ENCODE measurements around the gene CDKN2AIP. TPM values are rescaled to one million over a fixed set of nuclear protein-coding genes. Genes with fewer than 3 reads are reported as not detected.
A peak's percentile ranks its signal among the peaks of the same experiment; 100 is the strongest.

CDKN2AIP gene
- total RNA-seq, 4 donors from 2014 or later: 16.9 to 30.3 (median 22.8) TPM

DNA sequence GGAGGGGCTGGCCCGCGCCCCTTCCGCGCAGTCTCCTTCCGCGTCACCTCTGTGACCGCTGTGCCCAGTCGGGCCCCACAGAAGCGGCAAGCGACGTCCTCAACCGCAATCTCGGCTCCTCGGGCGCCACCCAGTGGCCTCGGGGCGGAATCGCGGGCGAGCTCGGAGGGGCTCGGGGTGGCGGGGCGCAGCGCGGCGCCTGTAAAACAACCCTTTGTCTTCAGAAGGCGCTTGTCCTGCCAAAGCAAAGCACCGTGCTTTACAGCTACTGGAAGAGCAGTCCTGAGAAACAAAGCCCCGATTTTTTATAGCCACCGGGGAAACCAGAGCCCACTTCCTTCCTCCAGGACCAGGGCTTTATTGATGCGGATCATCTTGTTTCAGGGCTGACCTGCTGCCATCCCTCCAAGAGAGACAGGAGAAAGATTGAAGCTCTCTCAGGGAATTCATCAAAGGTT is 37.3 kb upstream of the CDKN2AIP start:
- intact Hi-C loops (cut with DNase I): no loop called here
- no peaks in the 10 kb centered on the region for H3K4me1 ChIP-seq
- H3K9me3 ChIP-seq: no peaks in the 10 kb centered on the region
- peak; percentile 75 to 84 for DNase-seq
- TF ChIP-seq POLR2A (IDR thresholded peaks at IDR 0.05): no peak
- TF ChIP-seq, protein P1, sequence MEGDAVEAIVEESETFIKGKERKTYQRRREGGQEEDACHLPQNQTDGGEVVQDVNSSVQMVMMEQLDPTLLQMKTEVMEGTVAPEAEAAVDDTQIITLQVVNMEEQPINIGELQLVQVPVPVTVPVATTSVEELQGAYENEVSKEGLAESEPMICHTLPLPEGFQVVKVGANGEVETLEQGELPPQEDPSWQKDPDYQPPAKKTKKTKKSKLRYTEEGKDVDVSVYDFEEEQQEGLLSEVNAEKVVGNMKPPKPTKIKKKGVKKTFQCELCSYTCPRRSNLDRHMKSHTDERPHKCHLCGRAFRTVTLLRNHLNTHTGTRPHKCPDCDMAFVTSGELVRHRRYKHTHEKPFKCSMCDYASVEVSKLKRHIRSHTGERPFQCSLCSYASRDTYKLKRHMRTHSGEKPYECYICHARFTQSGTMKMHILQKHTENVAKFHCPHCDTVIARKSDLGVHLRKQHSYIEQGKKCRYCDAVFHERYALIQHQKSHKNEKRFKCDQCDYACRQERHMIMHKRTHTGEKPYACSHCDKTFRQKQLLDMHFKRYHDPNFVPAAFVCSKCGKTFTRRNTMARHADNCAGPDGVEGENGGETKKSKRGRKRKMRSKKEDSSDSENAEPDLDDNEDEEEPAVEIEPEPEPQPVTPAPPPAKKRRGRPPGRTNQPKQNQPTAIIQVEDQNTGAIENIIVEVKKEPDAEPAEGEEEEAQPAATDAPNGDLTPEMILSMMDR (IDR thresholded peaks at IDR 0.05): peak; percentile 60 to 98 (median 88)
- H3K27ac ChIP-seq: peak overlapping the region in 2 of 3 donors; percentile 10 to 17
- peak overlapping the region in 2 of 3 donors; percentile 36 to 38 for H3K4me3 ChIP-seq (replicated peaks in 1 of 3)
- no peaks in the 10 kb centered on the region for H3K36me3 ChIP-seq
- WGBS, 2 donors: 0 to 1% methylated on average over 32 of the region's 32 CpGs
- H3K27me3 ChIP-seq: no peaks in the 10 kb centered on the region

DNA sequence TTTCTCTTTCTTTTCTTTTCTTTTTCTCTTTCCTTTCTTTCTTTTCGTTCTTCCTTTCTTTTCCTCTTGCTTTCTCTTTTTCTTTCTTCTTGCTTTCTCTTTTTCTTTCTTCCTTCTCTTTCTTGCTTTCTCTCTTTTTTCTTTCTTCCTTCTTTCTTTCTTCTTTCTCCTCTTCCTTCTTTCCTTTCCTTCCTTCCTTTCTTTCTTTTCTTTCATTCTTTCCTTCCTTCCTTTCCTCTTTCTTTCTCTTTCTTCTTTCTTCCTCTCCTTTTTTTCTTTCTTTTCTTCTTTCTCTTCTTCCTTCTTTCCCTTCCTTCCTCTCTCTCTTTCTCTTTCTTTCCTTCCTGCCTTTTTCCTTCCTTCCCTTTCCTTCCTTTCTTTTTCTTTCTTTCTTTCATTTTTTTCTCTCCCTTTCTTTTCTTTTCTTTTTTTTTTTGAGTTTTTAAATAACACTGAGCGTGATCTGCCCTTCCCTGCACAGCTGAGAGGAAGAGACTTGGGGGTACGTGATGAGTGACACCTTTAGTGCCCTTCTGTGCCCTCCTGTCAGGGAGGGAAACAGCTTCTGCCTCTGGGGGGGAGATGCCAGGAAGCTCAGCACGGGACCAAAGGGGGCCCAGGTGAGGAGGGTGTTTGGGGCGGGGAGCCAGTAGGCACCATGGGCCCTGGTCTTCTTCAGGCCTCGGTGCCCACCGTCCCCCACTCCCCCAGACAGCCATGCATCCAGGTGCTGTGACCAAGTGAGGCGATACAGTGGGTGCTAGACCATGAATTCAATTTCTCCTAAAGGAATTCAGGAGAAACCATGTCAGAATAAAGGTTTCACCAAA is 36.6 kb upstream of the CDKN2AIP start:
- DNase-seq: no peak
- no peaks in the 10 kb centered on the region for H3K36me3 ChIP-seq
- 78 to 84% methylated on average over 8 of the region's 8 CpGs for WGBS, 2 donors

DNA sequence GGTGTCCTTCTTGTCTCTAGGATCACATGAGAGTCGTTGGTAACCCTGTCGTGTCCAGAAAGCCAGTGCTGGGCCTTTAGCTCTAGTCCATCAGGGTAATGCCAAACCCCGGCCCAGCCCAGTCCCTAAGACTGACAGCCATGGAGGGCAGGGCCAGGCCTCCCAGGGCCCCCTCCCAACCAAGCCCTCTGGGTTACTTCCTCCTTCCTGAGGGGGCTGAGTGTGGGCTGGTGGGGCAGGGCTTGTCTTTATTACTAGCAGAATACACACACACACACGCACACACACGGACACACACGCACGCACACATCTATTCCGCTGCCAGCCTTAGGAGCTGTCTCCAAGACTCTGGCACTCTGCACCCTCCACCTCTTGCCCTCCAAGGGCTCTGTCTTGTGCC is 35.6 kb upstream of the CDKN2AIP start:
- Histone ChIP-seq H3K27me3 (no peaks in the 10 kb centered on the region), H3K4me1 (no peaks in the 10 kb centered on the region), H3K4me3 (replicated peaks in 1 of 3) (no peak overlapping the region), H3K27ac (no peak overlapping the region), H3K9me3 (no peaks in the 10 kb centered on the region), H3K36me3 (no peaks in the 10 kb centered on the region)
- 90 to 95% methylated on average over 8 of the region's 8 CpGs for WGBS, 2 donors
- intact Hi-C loops (cut with DNase I): no loop called here
- no peak for DNase-seq
- TF ChIP-seq, protein P1 (IDR thresholded peaks at IDR 0.05): no peak
- no peak for TF ChIP-seq POLR2A (IDR thresholded peaks at IDR 0.05)

More for the DNA sequence above, 36.6 kb upstream of the CDKN2AIP start:
- peak overlapping the region in 1 of 3 donors; percentile 38 for H3K4me3 ChIP-seq (replicated peaks in 1 of 3)
- H3K4me1 ChIP-seq: no peaks in the 10 kb centered on the region
- H3K27me3 ChIP-seq: no peaks in the 10 kb centered on the region
- peak overlapping the region in 2 of 3 donors; percentile 10 to 17 for H3K27ac ChIP-seq
- no peaks in the 10 kb centered on the region for H3K9me3 ChIP-seq
- intact Hi-C loops (cut with DNase I): no loop called here
- TF ChIP-seq POLR2A (IDR thresholded peaks at IDR 0.05): no peak
- TF ChIP-seq, protein P1 (IDR thresholded peaks at IDR 0.05): no peak

DNA sequence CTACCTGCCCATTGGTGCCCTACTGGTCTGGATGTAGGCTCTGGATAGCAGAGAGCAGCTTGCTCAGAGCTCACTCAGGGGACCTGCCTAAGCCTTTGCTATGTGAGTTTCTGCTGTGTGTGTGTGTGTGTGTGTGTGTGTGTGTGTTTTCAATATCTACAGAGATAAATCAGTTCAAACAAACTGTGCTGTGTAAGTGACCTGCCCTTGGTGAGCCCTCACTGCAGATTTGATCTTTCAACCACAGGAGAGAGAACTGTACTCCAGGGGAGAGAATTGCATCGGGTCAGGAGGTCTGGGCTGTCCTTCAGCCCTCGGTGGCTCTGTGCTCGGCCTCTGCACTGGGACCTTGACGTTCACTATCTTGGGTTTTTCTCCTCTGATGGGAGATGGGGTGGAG is 35.0 kb upstream of the CDKN2AIP start:
- Histone ChIP-seq H3K27me3 (no peaks in the 10 kb centered on the region), H3K4me1 (no peaks in the 10 kb centered on the region), H3K4me3 (replicated peaks in 1 of 3) (no peak overlapping the region), H3K9me3 (no peaks in the 10 kb centered on the region), H3K36me3 (no peaks in the 10 kb centered on the region), H3K27ac (no peak overlapping the region)
- intact Hi-C loops (cut with DNase I): no loop called here
- no peak for DNase-seq
- 81 to 82% methylated on average over 4 of the region's 4 CpGs for WGBS, 2 donors
- TF ChIP-seq POLR2A (IDR thresholded peaks at IDR 0.05): no peak
- TF ChIP-seq, protein P1 (IDR thresholded peaks at IDR 0.05): no peak

DNA sequence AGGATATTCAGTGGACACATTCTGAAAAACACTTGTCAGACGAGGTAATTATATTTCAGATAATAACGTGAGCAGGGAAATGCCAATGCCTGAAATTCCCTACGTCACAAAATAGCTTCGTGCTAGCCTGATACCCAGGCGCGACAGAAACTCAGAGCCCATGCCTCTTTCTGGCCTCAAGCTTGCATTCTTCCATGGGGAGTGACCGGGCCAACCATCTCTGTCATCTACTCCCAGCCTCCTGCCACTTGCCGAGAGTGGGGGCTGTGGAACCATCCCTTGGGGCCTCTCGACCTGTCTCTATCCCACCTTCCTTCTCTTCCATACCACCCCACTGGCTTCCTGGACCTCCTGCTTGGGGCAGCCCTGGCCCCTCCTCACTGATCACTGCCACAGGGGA is 34.5 kb upstream of the CDKN2AIP start:
- intact Hi-C loops (cut with DNase I): no loop called here
- Histone ChIP-seq H3K9me3 (no peaks in the 10 kb centered on the region), H3K27ac (no peak overlapping the region), H3K4me1 (no peaks in the 10 kb centered on the region), H3K27me3 (no peaks in the 10 kb centered on the region), H3K36me3 (no peaks in the 10 kb centered on the region), H3K4me3 (replicated peaks in 1 of 3) (no peak overlapping the region)
- DNase-seq: no peak
- no peak for TF ChIP-seq POLR2A (IDR thresholded peaks at IDR 0.05)
- TF ChIP-seq, protein P1 (IDR thresholded peaks at IDR 0.05): no peak
- 84 to 86% methylated on average over 9 of the region's 9 CpGs for WGBS, 2 donors

Data from thyroid gland (tissue), 4 donors.